ENCODE data around the gene KIF19. TPM values are rescaled to one million over a fixed set of nuclear protein-coding genes. Genes with fewer than 3 reads are reported as not detected.

The KIF19 gene
- total RNA-seq, 1 experiment from 2014 or later, result 0.15 TPM

- Histone ChIP-seq H3K36me3 (ENCODE audit: control insufficient read depth in 1 of 2, insufficient read depth in 2 of 2, low read length in 2 of 2) (no peaks in the 10 kb centered on the region), H2AFZ (ENCODE audit: low read depth, low read length, poor library complexity, severe bottlenecking) (no peak overlapping the region), H3K4me1 (ENCODE audit: control insufficient read depth in 1 of 2, insufficient read depth in 2 of 2, low read length in 2 of 2) (peaks cover 0 to 8% of the 10 kb centered on the region in 2 experiments; a peak in 2 of 4 replicates), H3K27ac (ENCODE audit: low read depth, low read length) (no peak overlapping the region), H3K79me2 (ENCODE audit: insufficient read depth, low read length) (no peaks in the 10 kb centered on the region), H3K27me3 (ENCODE audit: insufficient read depth, low read length) (no peaks in the 10 kb centered on the region), H3K9ac (ENCODE audit: low read length) (no peak overlapping the region), H3K4me3 (replicated peaks in 1 of 2; ENCODE audit: low read depth in 1 of 2, low read length in 2 of 2) (no peak overlapping the region), H3K9me2 (ENCODE audit: insufficient read depth) (no peaks in the 10 kb centered on the region), H3K9me3 (ENCODE audit: control insufficient read depth in 1 of 2, insufficient read depth in 1 of 2, low read depth in 1 of 2, low read length in 2 of 2) (no peaks in the 10 kb centered on the region), H3K4me2 (ENCODE audit: low read length) (no peak overlapping the region), H4K20me1 (ENCODE audit: insufficient read depth) (no peaks in the 10 kb centered on the region)
- ChIA-PET CTCF (no interaction called here), POLR2A (no interaction called here), RAD21 (ENCODE audit: low non-redundant PET in 1 of 2, low total read pairs in 2 of 2, uncharacterized antibody in 2 of 2, unreplicated experiment in 2 of 2) (no interaction called here)
- TF ChIP-seq JUND (IDR thresholded peaks at IDR 0.05) (no peak), CEBPB (IDR thresholded peaks at IDR 0.05; ENCODE audit: low read depth) (no peak), RAD21 (IDR thresholded peaks at IDR 0.05; ENCODE audit: low read depth) (no peak), CBX3 (IDR thresholded peaks at IDR 0.05; ENCODE audit: low read depth) (no peak), EZH2phosphoT487 (IDR thresholded peaks at IDR 0.05; ENCODE audit: borderline replicate concordance) (no peak), SIN3A (IDR thresholded peaks at IDR 0.05; ENCODE audit: low read depth) (no peak), SRF (IDR thresholded peaks at IDR 0.05; ENCODE audit: low read depth) (no peak), ELF1 (IDR thresholded peaks at IDR 0.05; ENCODE audit: borderline replicate concordance, low read depth) (no peak), POLR2AphosphoS5 (IDR thresholded peaks at IDR 0.05; ENCODE audit: low read depth, low read length) (no peak), POLR2A (IDR thresholded peaks at IDR 0.05; ENCODE audit: borderline replicate concordance, extremely low read depth, insufficient read depth, insufficient read length) (no peak), SP1 (IDR thresholded peaks at IDR 0.05; ENCODE audit: low read depth) (no peak), TCF7L2 (IDR thresholded peaks at IDR 0.05; ENCODE audit: borderline replicate concordance, extremely low read depth, insufficient read depth, insufficient read length) (no peak), MAX (IDR thresholded peaks at IDR 0.05) (no peak), ATF3 (IDR thresholded peaks at IDR 0.05) (no peak), FOSL1 (IDR thresholded peaks at IDR 0.05; ENCODE audit: low read depth) (no peak), ZFX (IDR thresholded peaks at IDR 0.05) (no peak), YY1 (IDR thresholded peaks at IDR 0.05; ENCODE audit: extremely low read depth, insufficient replicate concordance, low read depth, low read length) (no peak)
- TF ChIP-seq, protein P1, sequence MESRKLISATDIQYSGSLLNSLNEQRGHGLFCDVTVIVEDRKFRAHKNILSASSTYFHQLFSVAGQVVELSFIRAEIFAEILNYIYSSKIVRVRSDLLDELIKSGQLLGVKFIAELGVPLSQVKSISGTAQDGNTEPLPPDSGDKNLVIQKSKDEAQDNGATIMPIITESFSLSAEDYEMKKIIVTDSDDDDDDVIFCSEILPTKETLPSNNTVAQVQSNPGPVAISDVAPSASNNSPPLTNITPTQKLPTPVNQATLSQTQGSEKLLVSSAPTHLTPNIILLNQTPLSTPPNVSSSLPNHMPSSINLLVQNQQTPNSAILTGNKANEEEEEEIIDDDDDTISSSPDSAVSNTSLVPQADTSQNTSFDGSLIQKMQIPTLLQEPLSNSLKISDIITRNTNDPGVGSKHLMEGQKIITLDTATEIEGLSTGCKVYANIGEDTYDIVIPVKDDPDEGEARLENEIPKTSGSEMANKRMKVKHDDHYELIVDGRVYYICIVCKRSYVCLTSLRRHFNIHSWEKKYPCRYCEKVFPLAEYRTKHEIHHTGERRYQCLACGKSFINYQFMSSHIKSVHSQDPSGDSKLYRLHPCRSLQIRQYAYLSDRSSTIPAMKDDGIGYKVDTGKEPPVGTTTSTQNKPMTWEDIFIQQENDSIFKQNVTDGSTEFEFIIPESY (IDR thresholded peaks at IDR 0.05; ENCODE audit: extremely low read depth, insufficient replicate concordance, low read length), result no peak
- no TSS peak for BruUV-seq (replicated peaks)
- no peak for ATAC-seq
- no peak for DNase-seq (ENCODE audit: low read depth, low spot score)
- intact Hi-C loops (cut with micrococcal nuclease), result no loop called here
These were observed 16.2 kb downstream of the KIF19 start for GRCh38 chr17:74342224-74342623.
